Activated CD4-positive, CD25-positive, alpha-beta regulatory T cell treated with anti-CD3 and anti-CD28 coated beads, Interleukin-2, amount 50 U/mL, for 24 hours (primary cell): ENCODE results near the gene ACBD4.

Experiments used
- ATAC-seq, 2 donors: fragments of 150-1000 bp; cut with Tn5 transposase; one replicate each; pipeline ENCODE4 v1.10.0; 2021; ENCODE audit warnings: mild to moderate bottlenecking in 1 of 2, moderate library complexity in 1 of 2

Gene ACBD4, protein sequence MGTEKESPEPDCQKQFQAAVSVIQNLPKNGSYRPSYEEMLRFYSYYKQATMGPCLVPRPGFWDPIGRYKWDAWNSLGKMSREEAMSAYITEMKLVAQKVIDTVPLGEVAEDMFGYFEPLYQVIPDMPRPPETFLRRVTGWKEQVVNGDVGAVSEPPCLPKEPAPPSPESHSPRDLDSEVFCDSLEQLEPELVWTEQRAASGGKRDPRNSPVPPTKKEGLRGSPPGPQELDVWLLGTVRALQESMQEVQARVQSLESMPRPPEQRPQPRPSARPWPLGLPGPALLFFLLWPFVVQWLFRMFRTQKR

DNA sequence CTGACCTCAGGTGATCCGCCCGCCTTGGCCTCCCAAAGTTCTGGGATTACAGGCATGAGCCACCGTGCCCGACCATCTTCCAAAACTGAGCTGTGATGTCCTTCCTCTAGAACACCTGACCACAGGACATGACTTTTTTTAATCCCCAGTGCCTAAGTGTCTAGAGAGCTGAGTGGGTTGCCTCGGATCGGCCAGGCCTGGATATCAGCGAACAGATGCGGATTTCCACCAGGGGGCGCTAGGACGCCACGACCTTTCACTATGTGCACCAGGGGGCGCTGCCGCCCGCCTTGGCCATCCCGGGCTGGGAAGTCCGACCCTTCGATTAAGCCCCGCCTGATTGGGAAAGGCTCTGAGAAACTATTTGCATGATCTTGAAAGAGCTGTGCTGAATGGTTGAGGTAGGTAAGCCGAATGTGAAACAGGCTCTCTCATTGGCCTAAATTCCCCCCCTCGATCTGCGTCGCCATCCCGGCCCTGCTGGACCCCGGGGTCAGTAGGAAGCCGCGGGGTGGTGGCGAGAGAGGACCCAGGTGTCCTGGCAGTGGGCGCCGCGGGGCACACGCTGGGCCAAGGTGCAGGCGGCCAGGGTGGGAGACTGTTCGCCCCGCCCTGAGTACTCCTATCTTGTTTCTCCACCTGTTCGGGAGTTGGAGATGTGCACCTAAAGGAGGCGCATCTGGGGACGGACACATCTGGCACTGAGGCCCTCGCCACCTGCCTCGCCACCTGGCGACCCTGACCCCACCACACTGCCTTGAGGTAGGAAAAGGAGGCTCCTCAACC lies at the start of gene ACBD4:
ACBD4 (plus strand) TSS at position 496 of the 786 bp plus-strand sequence. CDS start 458 bp downstream, outside the sequence.
- peak; percentile 94 for ATAC-seq

DNA sequence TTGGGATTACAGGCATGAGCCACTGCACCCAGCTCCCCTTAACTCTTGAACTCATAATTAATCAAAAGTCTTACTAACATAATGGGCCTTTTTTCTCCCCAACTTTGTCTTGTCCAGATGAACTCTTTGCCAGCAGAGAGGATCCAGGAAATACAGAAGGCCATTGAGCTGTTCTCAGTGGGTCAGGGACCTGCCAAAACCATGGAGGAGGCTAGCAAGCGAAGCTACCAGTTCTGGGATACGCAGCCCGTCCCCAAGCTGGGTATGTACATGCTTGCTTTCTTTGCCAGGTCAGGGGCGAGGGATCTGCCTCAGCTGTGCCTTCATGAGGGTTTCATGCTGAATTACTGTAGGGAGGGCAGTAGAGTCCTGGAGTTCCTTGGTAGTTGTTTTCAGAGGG lies 49.1 kb upstream of the ACBD4 start:
- no peak for ATAC-seq

DNA sequence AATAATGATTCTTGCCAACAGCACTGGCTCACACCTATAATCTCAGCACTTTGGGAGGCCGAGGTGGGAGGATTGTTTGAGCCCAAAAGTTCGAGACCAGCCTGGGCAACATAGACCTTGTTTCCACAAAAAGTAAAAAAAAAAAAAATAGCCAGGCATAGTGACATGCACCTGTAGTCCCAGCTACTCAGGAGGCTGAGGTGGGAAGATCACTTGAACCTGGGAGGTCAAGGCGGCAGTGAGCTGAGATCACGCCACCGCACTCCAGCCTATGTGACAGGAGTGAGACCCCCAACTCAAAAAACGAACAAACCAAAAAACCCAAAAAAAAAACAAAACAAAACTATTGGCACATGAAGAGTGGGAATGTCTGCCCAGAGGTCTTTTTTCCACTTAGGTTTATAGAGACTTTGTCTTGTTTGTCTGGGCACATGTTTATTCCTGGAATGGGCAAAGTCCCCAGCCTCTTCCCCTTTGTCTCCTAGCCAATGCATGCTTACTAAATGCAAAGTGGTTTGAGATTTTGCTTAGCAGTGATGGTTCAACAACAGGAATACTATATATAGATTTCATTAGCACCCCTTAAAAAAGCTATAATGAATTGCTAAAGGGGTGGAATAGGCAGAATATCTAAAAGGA lies 48.5 kb upstream of the ACBD4 start:
- no peak for ATAC-seq

DNA sequence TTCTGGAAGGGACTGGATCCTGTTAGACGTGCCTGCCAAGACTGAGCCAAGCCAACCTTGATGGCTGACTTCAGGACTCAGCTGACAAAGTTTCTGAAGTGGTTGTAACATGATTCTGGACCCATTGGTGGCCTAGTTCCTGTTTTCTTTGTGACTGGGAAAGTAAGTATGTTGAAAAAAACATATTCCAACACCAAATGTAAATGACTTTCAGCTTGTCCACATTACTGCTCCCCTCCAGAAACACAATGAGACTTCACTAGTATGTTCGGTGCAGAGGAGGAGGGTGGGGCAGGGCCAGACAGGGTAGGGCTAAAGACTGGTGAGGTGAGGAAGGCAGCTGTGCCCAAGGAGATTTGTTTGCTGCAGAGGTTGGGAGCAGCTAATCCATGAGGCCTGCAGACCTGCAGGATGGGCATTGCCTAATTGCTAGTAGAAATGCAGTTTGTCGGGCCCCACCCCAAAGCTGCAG lies 47.9 kb upstream of the ACBD4 start:
- no peak for ATAC-seq

DNA sequence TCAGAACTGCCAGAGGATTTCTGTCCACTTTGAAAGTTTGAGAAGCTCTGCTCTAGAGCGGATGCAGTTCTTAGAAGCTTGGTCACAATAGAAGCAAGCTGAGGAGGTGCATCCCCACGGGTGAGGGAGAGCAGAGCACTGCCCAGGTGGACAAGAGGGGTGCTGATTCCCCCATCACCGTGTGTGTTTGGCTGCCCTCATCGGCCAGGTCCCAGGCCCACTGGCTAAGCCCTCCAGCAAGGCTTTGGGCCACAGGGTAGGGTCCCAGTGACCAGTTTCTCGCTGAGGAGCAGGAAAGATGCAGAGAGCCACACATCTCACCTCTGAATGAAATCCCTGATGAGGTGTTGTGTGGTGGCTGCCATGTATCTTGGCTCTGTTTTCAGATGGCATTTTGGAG lies 47.5 kb upstream of the ACBD4 start:
- ATAC-seq: no peak

DNA sequence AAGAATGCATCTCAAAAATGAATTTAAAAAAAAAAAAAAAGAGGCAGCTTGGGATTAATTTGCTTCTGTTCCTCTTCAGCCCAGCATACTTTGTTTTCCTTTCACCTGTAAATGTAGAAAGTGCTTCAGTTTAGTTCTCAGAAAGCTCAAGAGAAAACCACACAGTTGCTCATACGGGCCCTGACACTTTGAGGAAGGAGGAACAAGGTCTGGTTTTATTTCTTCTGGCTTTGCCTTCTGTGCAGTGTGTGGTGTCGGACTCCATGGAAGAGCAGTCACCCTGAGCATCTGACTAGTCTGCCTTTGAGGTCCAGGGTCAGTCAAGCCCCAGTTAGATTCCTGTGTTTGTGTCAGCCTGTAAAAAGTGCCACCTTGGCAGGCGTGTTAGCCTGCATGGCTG lies 46.7 kb upstream of the ACBD4 start:
- no peak for ATAC-seq

DNA sequence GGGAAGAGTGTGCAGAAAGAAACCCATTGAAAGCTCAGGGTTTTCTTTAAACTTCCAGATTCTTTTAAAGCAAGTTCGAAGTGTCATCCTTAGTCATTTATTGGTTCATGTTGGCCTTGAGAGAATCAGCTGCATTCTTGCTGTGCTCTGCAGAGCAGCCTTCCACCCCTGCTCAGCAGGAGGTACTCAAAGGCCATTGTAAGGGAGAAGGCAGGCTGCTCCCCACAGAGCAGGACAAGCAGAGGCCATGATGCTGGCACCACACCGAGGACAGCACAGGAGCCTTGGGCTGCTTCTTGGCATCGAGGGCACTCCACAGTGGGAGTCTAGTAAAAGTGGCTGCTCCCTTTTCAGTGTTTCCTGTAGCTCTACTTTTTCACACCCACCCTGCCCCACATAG lies 44.8 kb upstream of the ACBD4 start:
- no peak for ATAC-seq

DNA sequence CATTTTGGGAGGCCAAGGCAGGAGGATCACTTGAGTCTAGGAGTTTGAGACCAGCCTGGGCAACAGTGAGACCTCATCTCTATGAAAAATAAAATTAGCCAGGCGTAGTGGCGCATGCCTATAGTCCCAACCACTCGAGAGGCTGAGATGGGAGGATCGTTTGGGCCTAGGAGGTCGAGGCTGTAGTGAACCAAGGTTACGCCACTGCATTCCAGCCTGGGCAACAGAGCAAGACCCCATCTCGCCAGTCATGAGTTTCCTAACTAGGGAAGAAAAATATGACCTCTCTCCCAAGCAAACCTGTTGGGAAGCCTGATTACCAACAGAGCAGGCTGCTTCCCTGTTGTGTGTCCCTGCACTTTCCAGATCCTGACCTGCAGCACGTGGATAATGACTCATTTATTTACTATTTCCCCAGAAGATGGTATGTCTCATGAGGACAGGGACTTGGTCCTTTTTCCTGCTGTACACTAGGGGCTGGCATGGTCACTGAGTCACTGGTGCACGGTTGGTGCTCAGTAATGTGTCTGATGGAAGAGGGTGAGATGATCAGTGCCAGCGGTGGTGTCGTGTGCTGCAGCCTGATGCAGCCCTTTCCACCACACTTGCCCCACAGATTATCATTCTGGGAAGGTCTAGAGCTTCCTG lies 43.6 kb upstream of the ACBD4 start:
- no peak for ATAC-seq

DNA sequence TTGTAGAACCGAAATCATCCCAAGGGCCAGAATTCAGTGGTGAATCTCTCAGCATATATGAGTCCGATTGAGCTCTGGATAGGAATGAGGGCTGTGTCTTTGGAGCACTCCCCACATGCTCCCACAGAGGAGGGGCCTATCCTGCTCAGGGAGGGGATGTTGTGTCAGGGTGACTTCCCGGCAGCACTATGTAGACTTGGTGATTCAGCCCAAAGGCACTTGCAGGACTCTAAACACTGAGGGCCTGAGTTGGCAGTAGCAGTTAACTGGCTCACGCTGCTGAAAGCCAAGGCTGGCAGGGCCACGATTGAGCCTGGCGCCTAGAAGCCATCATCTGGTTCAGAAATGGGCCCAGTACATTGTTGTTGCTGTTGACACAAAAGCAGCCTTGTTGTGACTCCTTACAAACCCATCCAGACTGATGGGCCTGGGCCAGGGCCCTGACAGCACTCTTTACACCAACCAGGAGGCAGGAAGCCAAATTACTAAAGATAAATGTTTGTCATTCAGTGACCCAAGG lies 42.5 kb upstream of the ACBD4 start:
- ATAC-seq: no peak

DNA sequence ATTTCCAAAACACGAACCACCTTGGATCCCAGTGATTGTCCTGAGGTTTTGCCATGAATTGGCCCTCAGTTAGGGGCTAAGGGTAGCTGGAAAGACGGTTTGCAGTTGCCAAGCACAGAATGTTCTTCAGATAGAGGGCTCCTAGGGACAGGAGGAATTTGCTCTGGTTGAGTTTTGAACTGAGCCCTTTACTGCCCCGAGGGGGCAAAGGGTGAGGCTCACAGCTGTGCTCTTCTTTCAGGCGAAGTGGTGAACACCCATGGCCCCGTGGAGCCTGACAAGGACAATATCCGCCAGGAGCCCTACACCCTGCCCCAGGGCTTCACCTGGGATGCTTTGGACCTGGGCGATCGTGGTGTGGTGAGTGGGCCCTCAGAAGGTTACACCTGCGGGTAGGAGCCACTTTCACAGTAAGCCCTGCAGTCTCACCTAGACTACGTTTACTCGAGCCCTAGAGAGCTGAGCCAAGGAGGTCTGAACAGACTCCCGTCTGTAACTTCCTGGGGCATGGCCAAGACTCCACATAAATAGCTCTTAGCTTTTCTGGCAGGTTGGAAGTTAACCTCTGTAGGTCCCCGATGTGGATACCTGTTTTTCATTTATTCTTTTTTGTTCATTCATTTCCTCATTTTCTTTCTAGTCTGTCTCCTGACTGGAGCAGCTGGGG lies 41.9 kb upstream of the ACBD4 start:
- ATAC-seq: no peak

DNA sequence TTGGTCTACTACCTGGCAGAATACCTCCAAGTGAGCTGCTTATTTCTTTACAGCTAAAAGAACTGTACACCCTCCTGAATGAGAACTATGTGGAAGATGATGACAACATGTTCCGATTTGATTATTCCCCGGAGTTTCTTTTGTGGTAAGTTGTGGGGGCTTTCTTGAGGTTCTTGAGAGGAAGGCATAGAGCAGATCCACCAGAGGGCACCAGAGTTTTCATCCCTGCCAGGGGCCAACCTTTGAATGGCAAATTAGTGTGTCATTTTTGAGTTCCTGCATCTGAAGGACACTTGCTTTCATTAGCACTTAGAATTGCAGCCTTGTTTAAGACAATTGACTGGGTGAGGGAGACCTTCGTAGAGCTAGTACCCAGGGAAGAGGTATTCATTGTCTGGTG lies 39.3 kb upstream of the ACBD4 start:
- no peak for ATAC-seq

DNA sequence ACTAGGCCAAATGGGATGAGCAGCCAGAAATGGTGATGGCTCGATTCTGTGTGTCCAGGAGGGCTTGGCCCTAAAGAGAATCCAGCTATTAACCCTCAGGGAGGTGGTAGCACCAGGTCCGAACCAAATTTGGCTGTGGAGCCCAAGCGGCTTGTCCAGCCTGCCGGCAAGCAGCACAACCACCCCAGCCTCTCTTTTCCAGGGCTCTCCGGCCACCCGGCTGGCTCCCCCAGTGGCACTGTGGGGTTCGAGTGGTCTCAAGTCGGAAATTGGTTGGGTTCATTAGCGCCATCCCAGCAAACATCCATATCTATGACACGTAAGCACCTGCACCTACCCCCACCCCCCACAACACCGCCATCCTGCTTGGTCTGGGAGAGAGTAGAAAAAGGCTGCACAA lies 38.6 kb upstream of the ACBD4 start:
- no peak for ATAC-seq

DNA sequence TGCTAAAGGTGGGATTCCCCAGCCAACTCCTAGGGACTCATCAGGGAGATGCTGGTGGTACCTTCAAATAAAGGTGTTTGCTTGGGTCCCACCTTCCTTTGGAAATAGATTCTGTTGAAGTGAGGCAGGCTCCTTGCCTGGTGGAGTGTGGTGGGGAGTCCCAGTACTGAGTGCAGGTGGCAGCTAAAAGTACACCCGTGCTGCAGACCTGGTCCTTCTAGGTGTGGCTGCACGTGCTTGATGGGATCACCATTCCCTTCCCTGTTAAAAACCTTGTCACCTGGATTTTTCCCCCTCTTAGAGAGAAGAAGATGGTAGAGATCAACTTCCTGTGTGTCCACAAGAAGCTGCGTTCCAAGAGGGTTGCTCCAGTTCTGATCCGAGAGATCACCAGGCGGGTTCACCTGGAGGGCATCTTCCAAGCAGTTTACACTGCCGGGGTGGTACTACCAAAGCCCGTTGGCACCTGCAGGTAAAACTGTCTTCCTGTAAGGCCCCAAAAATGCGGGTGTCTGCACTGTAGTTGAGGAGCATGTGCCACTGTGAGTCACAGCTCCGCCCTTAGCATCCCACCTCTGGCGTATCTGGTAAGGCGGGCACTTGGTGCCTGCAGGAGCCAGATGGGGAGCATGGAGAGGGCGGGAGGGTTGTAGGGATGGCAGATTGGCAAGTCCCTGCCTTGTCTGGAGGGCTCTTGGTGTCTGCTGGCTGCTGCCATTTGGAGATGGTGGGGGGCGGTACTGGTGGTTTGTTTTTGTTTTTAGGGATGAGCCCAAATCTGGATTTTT lies 37.2 kb upstream of the ACBD4 start:
- ATAC-seq: no peak

DNA sequence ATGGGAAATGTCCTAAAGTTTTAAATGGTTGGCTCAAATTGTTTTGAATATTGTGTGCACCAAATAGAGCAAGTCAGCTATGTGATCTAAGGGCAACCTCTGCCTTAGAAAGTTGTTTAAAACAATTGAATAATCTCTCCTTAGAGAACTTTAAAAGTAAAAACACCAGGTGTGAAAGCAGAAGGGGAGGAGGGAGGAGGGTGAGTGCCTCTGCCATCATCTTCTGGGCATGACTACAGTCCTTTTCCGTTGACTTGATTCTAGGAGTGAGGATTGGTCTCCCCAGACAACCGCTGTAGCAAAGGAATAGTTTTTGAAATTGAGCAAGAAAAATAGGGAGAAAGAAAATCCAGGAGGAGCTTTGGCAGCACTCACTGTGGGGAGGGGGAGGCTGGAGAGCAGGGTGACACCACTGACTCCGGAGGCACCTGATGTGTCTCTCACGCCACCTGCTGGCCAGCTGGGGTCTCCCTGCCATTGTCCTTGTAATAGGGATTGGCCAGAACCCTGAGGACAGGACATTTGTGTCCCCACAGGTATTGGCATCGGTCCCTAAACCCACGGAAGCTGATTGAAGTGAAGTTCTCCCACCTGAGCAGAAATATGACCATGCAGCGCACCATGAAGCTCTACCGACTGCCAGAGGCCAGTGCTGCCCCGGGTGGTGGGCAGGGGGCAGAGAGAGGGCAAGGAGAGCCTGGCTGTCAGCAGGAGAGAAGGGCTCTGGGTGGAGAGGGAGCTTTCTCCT lies 36.4 kb upstream of the ACBD4 start:
- ATAC-seq: peak; percentile 80 to 86

DNA sequence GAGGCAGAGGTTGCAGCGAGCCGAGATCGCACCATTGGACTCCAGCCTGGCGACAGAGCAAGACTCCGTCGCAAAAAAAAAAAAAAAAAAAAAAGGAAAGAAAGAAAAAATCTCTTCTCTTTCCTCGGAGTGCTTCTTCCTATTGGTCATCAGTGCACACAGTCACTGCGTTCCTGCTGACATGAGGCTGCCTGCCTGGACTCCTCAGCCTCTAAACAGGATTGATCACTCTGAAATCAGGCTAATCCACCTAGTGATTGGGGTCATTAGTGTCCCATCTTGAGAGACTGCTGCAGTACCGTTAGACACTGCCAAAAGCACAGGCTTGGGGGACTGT lies 34.0 kb upstream of the ACBD4 start:
- ATAC-seq: no peak

DNA sequence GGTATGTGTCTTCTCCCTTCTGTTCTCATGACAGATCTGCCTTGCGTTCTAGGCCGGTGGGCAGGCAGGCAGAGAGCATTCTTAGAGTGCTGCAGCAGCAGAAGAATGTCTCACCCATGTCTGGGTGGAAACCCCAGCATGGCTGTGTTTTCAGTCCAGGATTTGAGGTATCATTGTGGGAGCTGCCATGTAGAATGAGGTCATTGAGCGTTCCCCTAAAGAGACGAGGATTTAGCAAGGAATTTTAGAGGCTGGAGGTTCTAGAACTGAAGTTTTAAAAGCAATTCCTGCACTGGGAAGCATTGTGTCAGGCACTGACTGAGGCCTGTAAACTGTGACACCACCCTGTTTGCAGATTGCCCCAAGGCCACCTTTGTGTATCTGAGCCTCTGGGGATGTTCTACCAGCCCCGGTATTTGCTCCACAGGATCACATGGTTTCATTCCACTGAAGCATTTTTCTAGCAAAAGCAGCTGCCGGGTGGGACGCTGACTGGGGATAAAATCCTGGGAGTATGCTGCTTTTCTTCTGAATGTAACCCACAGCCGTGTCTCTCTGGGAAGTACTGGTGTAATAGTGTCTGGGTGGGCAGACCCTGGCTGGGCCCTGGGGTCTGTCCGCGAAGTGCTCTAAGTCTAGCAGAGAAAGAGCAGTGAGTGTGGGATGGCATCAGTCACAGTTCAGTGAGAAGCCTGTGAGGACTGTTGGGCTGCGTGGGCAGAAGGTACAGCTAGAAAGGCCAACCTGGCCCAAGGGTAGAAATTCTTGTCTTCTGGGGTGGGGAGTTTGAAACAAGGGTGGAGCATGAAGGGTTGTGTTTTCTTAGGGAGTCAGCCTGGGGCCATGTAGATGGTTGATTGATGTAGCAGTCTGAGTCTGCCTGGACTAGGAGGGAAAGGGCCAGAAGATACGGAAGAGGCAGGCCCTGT lies 33.3 kb upstream of the ACBD4 start:
- ATAC-seq: no peak

DNA sequence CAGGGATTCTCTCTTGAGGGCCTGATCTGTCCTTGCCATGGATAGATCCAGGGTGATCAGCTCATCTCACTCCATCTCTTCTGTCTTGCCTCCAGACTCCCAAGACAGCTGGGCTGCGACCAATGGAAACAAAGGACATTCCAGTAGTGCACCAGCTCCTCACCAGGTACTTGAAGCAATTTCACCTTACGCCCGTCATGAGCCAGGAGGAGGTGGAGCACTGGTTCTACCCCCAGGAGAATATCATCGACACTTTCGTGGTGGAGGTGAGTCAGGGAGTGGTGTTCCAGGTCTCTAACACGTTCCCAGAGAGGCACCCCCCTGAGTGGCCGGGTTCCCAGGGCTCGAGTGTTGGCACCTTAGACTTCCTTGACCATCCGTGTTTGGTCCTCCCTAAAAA lies 32.6 kb upstream of the ACBD4 start:
- no peak for ATAC-seq

DNA sequence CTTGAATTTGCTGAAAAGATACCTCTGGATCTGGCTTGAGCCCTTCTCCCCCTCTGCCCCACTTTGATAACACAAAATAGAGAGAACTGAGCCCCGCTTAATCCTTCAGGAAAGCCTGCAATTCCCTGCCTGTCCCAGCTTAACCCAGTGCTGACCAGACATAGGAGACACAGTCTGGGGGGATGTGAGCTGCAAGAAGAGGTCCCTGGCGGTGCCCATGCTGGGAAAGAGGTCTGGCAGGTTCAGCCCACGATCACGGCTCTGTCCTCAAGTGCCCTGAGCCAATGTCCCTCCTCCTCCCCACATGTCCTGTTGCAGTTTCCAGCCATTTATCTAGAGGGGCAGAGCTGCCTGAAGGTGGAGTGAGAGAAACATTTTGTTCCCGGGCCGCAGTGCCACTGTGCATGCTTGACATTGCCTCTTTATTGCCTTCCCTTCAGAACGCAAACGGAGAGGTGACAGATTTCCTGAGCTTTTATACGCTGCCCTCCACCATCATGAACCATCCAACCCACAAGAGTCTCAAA lies 32.2 kb upstream of the ACBD4 start:
- ATAC-seq: no peak

DNA sequence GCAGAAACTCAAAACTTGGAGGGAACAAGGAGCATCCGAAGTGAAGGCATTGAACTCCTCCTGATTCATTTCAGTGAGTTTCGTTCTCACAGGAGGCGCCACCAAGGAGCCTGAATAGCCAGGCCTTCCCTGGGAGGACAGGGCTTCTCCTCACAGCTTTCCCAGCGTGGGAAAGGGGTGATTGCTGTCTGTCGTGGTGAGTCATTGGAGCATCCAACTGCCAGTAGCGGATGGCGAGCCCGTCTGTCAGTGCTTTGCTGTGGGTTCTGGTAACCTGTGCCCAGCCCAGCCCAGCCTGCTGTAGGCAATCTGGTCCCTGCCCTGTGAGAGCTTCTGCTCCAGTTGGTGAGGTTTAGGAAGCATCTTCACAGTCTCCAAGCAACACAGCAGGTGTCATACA lies 31.5 kb upstream of the ACBD4 start:
- no peak for ATAC-seq

DNA sequence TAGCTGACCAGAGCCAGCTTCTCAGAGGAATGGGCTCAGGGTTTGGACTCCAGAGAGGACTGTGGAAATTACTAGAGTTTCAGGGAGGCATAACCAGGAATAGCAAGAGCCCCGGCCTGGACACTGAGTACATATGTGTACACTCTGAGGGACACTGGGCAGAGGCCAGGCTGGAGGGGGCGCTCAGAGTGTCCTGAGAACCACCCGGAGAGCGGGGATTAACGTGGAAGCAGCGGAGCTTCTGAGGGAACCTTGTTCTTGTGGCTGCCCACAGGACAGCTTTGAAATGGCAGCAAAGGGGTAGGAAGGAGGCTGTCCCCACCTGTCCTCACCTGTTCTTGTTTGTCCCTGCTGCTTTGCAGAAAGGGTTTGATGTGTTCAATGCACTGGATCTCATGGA lies 31.0 kb upstream of the ACBD4 start:
- no peak for ATAC-seq
